Osteocyte (in vitro differentiated cells): ENCODE results near the gene POFUT2. TPM values are rescaled to one million over a fixed set of nuclear protein-coding genes. Genes with fewer than 3 reads are reported as not detected.

ENCODE experiments used
- DNase-seq: peaks from one replicate; pipeline ENCODE4 v3.0.0; 2021; ENCODE audit warnings: mixed read lengths; ENCODE audit not compliant: unreplicated experiment; ENCODE audit errors: extremely low spot score
- H3K27ac Mint-ChIP-seq: one replicate; pipeline ENCODE4 v1.8.0; 2021; ENCODE audit warnings: mild to moderate bottlenecking, mixed read lengths; ENCODE audit not compliant: unreplicated experiment
- H3K27me3 Mint-ChIP-seq: one replicate; pipeline ENCODE4 v1.8.0; 2021; ENCODE audit warnings: mixed read lengths; ENCODE audit not compliant: unreplicated experiment
- H3K36me3 Mint-ChIP-seq: one replicate; pipeline ENCODE4 v1.8.0; 2021; ENCODE audit warnings: mixed read lengths; ENCODE audit not compliant: unreplicated experiment
- H3K4me1 Mint-ChIP-seq: one replicate; pipeline ENCODE4 v1.8.0; 2021; ENCODE audit warnings: mixed read lengths; ENCODE audit not compliant: unreplicated experiment
- H3K4me3 Mint-ChIP-seq: one replicate; pipeline ENCODE4 v1.8.0; 2021; ENCODE audit warnings: mild to moderate bottlenecking, moderate library complexity, mixed read lengths; ENCODE audit not compliant: unreplicated experiment
- H3K9me3 Mint-ChIP-seq: one replicate; pipeline ENCODE4 v1.8.0; 2021; ENCODE audit warnings: mixed read lengths; ENCODE audit not compliant: unreplicated experiment
- CTCF ChIP-seq: fragments of 200-600 bp; sonication (generic); IDR thresholded peaks from 2 replicates; pipeline ENCODE4 v1.5.0; 2021; ENCODE audit warnings: antibody characterized with exemption, mild to moderate bottlenecking, moderate library complexity
- total RNA-seq: library from RNA; stranded (reverse); gene quantifications from 2 replicates; pipeline ENCODE4 v1.2.1, GENCODE V29; 2021

Gene POFUT2
- total RNA-seq, 1 donor from 2014 or later, result 62.7 TPM

GRCh38 chr21:45243603-45244002, 44.1 kb downstream of the POFUT2 start:
- no peak for DNase-seq
- peaks cover 4% of the 10 kb centered on the region for H3K36me3 Mint-ChIP-seq
- peaks cover 1% of the 10 kb centered on the region for H3K4me1 Mint-ChIP-seq
- peaks cover 25% of the 10 kb centered on the region for H3K9me3 Mint-ChIP-seq
- TF ChIP-seq CTCF, result no peak
- H3K4me3 Mint-ChIP-seq, result no peak overlapping the region
- no peak overlapping the region for H3K27ac Mint-ChIP-seq
- H3K27me3 Mint-ChIP-seq, result peaks cover 11% of the 10 kb centered on the region

- Mint-ChIP-seq H3K36me3 (peaks cover 4% of the 10 kb centered on the region), H3K4me1 (no peaks in the 10 kb centered on the region), H3K9me3 (peaks cover 30% of the 10 kb centered on the region), H3K27me3 (no peaks in the 10 kb centered on the region), H3K27ac (no peak overlapping the region), H3K4me3 (no peak overlapping the region)
- peak; percentile 62 for DNase-seq
- no peak for TF ChIP-seq CTCF
Observed at GRCh38 chr21:45241357-45241756, 46.3 kb downstream of the POFUT2 start.

- Mint-ChIP-seq H3K36me3 (no peaks in the 10 kb centered on the region), H3K4me3 (no peak overlapping the region), H3K27ac (no peak overlapping the region), H3K27me3 (no peaks in the 10 kb centered on the region), H3K9me3 (peaks cover 16% of the 10 kb centered on the region), H3K4me1 (no peaks in the 10 kb centered on the region)
- DNase-seq, result no peak
- no peak for TF ChIP-seq CTCF
Observed at GRCh38 chr21:45237401-45237800, 50.3 kb downstream of the POFUT2 start.

GRCh38 chr21:45236481-45236880, 51.2 kb downstream of the POFUT2 start:
- DNase-seq, result no peak
- Mint-ChIP-seq H3K36me3 (no peaks in the 10 kb centered on the region), H3K27me3 (no peaks in the 10 kb centered on the region)

GRCh38 chr21:45235488-45235887, 52.2 kb downstream of the POFUT2 start:
- no peak for TF ChIP-seq CTCF
- no peaks in the 10 kb centered on the region for H3K27me3 Mint-ChIP-seq
- H3K4me1 Mint-ChIP-seq, result no peaks in the 10 kb centered on the region
- no peak for DNase-seq
- H3K9me3 Mint-ChIP-seq, result peaks cover 5% of the 10 kb centered on the region
- H3K4me3 Mint-ChIP-seq, result no peak overlapping the region
- no peaks in the 10 kb centered on the region for H3K36me3 Mint-ChIP-seq
- H3K27ac Mint-ChIP-seq, result no peak overlapping the region

More at GRCh38 chr21:45236481-45236880, 51.2 kb downstream of the POFUT2 start:
- no peak overlapping the region for H3K27ac Mint-ChIP-seq
- H3K4me1 Mint-ChIP-seq, result no peaks in the 10 kb centered on the region
- H3K4me3 Mint-ChIP-seq, result no peak overlapping the region
- TF ChIP-seq CTCF, result no peak
- peaks cover 11% of the 10 kb centered on the region for H3K9me3 Mint-ChIP-seq
